Chondrocyte (in vitro differentiated cells): ENCODE measurements around the gene GTF2H3. TPM values are rescaled to one million over a fixed set of nuclear protein-coding genes. Genes with fewer than 3 reads are reported as not detected.

Source experiments
- DNase-seq: peaks from one replicate; pipeline ENCODE4 v3.0.0; 2021; ENCODE audit warnings: mixed read lengths, low spot score
- H3K27ac Mint-ChIP-seq: one replicate; pipeline ENCODE4 v1.8.0; 2021; ENCODE audit warnings: mild to moderate bottlenecking, moderate library complexity, mixed read lengths; ENCODE audit not compliant: unreplicated experiment
- H3K27me3 Mint-ChIP-seq: 2 replicates; pipeline ENCODE4 v1.8.0; 2021; ENCODE audit warnings: low read depth, mixed read lengths
- H3K36me3 Mint-ChIP-seq: 2 replicates; pipeline ENCODE4 v1.8.0; 2021; ENCODE audit warnings: low read depth, mixed read lengths
- H3K4me1 Mint-ChIP-seq: 2 replicates; pipeline ENCODE4 v1.8.0; 2021; ENCODE audit warnings: low read depth, mild to moderate bottlenecking, mixed read lengths
- H3K4me3 Mint-ChIP-seq: one replicate; pipeline ENCODE4 v1.8.0; 2021; ENCODE audit warnings: mild to moderate bottlenecking, moderate library complexity, mixed read lengths; ENCODE audit not compliant: unreplicated experiment
- H3K9me3 Mint-ChIP-seq: 2 replicates; pipeline ENCODE4 v1.8.0; 2021; ENCODE audit warnings: low read depth, mixed read lengths
- CTCF ChIP-seq: fragments of 200-600 bp; sonication (generic); IDR thresholded peaks from 2 replicates; pipeline ENCODE4 v1.5.0; 2021; ENCODE audit warnings: antibody characterized with exemption, mild to moderate bottlenecking, moderate library complexity
- total RNA-seq: library from RNA; stranded (reverse); gene quantifications from 3 replicates; pipeline ENCODE4 v1.2.1, GENCODE V29; 2021

Gene GTF2H3
- total RNA-seq, 1 donor from 2014 or later = 28.8 TPM

DNA sequence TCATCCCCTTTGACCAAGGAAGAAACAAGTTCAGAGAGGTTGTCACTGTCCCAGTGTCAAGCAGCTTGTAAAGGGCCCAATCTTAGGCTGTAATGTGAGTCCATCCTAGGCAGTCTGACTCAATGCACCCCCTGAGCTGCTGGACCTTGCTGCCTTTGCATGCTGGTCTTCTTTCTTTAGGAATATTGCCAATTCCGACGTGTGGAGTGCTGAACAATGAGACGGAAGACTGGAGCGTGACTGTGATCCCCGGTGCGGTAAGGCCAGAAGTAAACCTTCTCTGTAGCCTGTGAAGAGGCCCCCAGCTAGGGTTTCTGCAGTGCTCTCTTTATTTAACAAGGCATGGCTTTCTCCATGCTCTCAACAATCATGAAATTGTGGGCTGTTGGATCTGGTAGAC is 38.2 kb downstream of the GTF2H3 start:
- Mint-ChIP-seq H3K4me1 (peaks cover 14% of the 10 kb centered on the region), H3K36me3 (peaks cover 10% of the 10 kb centered on the region), H3K27me3 (no peaks in the 10 kb centered on the region), H3K9me3 (no peaks in the 10 kb centered on the region), H3K4me3 (peak overlapping the region; percentile 91), H3K27ac (no peak overlapping the region)
- TF ChIP-seq CTCF = no peak
- DNase-seq = no peak

DNA sequence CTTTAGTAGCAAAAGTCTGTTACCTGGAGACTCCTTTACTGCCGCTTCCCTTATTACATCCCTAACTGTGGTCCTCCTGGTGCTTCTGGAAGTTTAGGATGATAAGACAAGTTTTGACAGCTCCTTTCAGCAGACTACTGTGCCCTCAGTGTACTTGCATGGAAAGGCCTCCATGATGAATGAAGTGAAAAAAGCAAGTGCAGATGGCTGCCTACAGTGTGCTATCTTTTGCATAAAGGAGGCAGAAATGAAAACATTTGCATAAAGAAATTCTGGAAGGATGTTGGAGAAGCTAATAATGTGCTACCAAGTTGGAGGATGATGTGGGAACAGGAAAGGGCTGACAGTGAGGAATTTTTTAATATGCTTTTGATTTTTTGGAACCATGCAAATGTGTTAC is 41.8 kb downstream of the GTF2H3 start:
- Mint-ChIP-seq H3K4me1 (peaks cover 14% of the 10 kb centered on the region), H3K27ac (no peak overlapping the region), H3K9me3 (no peaks in the 10 kb centered on the region), H3K27me3 (no peaks in the 10 kb centered on the region), H3K4me3 (no peak overlapping the region), H3K36me3 (peaks cover 14% of the 10 kb centered on the region)
- no peak for DNase-seq
- TF ChIP-seq CTCF = no peak

DNA sequence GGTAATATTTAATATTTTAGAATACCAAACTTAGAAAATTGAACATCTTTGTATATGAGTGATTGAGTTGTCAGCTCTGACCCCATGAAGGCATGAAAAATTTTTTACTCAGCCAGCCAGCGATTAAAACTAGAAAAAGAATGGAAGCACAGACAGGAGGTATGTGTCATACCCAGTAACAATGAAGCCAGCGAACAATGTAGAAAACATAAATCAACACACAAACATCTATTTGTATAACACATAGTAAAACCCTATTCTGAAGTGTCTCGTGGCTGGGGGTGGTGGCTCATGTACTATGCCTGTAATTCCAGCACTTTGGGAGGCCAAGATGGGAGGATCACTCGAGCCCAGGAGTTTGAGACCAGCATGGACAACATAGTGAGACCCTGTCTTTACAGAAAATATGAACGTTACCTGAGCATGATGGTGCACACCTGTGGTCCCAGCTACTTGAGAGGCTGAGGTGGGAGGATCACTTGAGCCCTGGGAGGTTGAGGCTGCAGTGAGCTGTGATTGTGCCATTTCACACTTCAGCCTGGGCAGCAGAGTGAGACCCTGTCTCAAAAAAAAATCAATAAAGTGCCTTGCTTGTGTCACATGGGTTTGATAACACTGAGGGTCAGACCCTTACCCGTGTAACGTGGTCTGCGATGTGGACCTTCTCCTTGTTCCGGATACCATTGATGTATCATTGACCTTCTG is 43.1 kb downstream of the GTF2H3 start:
- DNase-seq = no peak
- Mint-ChIP-seq H3K27ac (no peak overlapping the region), H3K4me3 (no peak overlapping the region), H3K27me3 (no peaks in the 10 kb centered on the region), H3K4me1 (peaks cover 6% of the 10 kb centered on the region), H3K36me3 (peaks cover 21% of the 10 kb centered on the region), H3K9me3 (no peaks in the 10 kb centered on the region)
- no peak for TF ChIP-seq CTCF

DNA sequence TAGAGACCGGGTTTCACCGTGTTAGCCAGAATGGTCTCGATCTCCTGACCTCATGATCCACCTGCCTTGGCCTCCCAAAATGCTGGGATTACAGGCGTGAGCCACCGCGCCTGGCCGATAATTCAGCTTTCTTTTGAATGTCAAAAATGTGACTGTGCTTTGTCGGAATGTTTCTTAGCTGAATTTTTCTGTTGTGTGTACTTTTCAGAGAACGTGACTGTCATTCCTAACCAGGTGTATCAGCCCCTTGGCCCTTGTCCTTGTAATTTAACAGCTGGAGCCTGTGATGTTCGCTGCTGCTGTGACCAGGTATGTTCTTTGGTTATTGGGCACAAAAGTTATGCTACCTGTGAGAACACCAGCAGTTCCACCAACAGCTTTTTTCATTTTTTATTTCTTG is 45.4 kb downstream of the GTF2H3 start:
- Mint-ChIP-seq H3K27ac (no peak overlapping the region), H3K36me3 (peaks cover 17% of the 10 kb centered on the region), H3K27me3 (no peaks in the 10 kb centered on the region), H3K9me3 (no peaks in the 10 kb centered on the region), H3K4me1 (no peaks in the 10 kb centered on the region), H3K4me3 (no peak overlapping the region)
- no peak for DNase-seq
- TF ChIP-seq CTCF = no peak

GRCh38 chr12:123681605-123682004 is 48.0 kb downstream of the GTF2H3 start:
- no peak for TF ChIP-seq CTCF
- Mint-ChIP-seq H3K36me3 (peaks cover 14% of the 10 kb centered on the region), H3K27me3 (no peaks in the 10 kb centered on the region), H3K9me3 (no peaks in the 10 kb centered on the region), H3K4me1 (no peaks in the 10 kb centered on the region), H3K4me3 (no peak overlapping the region), H3K27ac (no peak overlapping the region)
- no peak for DNase-seq
